Panc1 (cell line): ENCODE results near the gene ZNF836. TPM values are rescaled to one million over a fixed set of nuclear protein-coding genes. Genes with fewer than 3 reads are reported as not detected.
A peak's percentile ranks its signal among the peaks of the same experiment; 100 is the strongest.

Experiments
- ATAC-seq: fragments of 200-7000 bp; cut with Tn5 transposase; 2 replicates; pipeline ENCODE4 v1.9.1; 2020; ENCODE audit warnings: mild to moderate bottlenecking, moderate library complexity
- BruUV-seq: library from RNA; stranded (reverse); fragments of 400-500 nt; replicated peaks from 2 replicates; lab custom pipeline; 2021; lab: Mats Ljungman, UMichigan
- CTCF ChIA-PET: fragments of 300-600 bp; sonication (Branson Sonifier 250); formaldehyde crosslinking; loops from one replicate; lab custom pipeline; 2022; ENCODE audit warnings: antibody characterized with exemption; lab: Charles Lee
- POLR2A ChIA-PET: fragments of 300-600 bp; sonication (Branson Sonifier 250); formaldehyde crosslinking; loops from one replicate; lab custom pipeline; 2022; ENCODE audit warnings: antibody characterized with exemption; lab: Charles Lee
- DNase-seq: peaks from one replicate; pipeline ENCODE4 v3.0.0-alpha.2; 2010; ENCODE audit warnings: low read depth, low spot score
- H3K27ac ChIP-seq: 2 replicates; pipeline ENCODE4 v1.5.1; 2011; ENCODE audit warnings: mild to moderate bottlenecking, low read length, inconsistent platforms
- H3K27me3 ChIP-seq: fragments of 200-500 bp; sonication (Bioruptor generic); 2 replicates; pipeline ENCODE4 v1.6.0; 2014; ENCODE audit warnings: low read length, inconsistent platforms; ENCODE audit not compliant: control insufficient read depth, insufficient read depth
- H3K36me3 ChIP-seq: fragments of 200-500 bp; sonication (Bioruptor generic); 2 replicates; pipeline ENCODE4 v1.5.1; 2014; ENCODE audit warnings: inconsistent platforms, mild to moderate bottlenecking, low read length, moderate library complexity; ENCODE audit not compliant: control insufficient read depth, insufficient read depth
- H3K4me1 ChIP-seq: 2 replicates; pipeline ENCODE4 v1.5.1; 2011; ENCODE audit warnings: inconsistent platforms, mild to moderate bottlenecking, low read length, moderate library complexity; ENCODE audit not compliant: control insufficient read depth, insufficient read depth
- H3K4me3 ChIP-seq, 2 experiments: 2 replicates each; pipeline ENCODE4 v1.5.1; 2011 to 2012; ENCODE audit warnings: low read depth in 2 of 2, low read length in 2 of 2, mild to moderate bottlenecking in 2 of 2, inconsistent platforms in 1 of 2, moderate library complexity in 1 of 2
- H3K9me3 ChIP-seq: fragments of 200-500 bp; sonication (Bioruptor generic); 2 replicates; pipeline ENCODE4 v1.5.1; 2014; ENCODE audit warnings: low read depth, mild to moderate bottlenecking, inconsistent platforms, low read length, moderate library complexity; ENCODE audit not compliant: control insufficient read depth, insufficient read depth
- CTCF ChIP-seq: fragments of 450-650 bp; IDR thresholded peaks from 2 replicates; pipeline ENCODE4 v1.5.1; 2017; ENCODE audit warnings: mild to moderate bottlenecking
- POLR2AphosphoS5 ChIP-seq: IDR thresholded peaks from 2 replicates; pipeline ENCODE4 v1.6.1; 2012; ENCODE audit warnings: mild to moderate bottlenecking, low read depth, low read length, moderate library complexity
- REST ChIP-seq, 2 experiments: IDR thresholded peaks; 2 replicates each; pipeline ENCODE4 v1.6.1; 2011 to 2012; ENCODE audit warnings: low read depth in 2 of 2, control low read depth in 1 of 2, low read length in 1 of 2, mild to moderate bottlenecking in 1 of 2, moderate library complexity in 1 of 2; ENCODE audit not compliant: insufficient read depth in 1 of 2
- SIN3A ChIP-seq: IDR thresholded peaks from 2 replicates; pipeline ENCODE4 v1.6.1; 2012; ENCODE audit warnings: low read depth, mild to moderate bottlenecking, low read length, moderate library complexity, borderline replicate concordance; ENCODE audit not compliant: insufficient read depth
- TCF7L2 ChIP-seq: IDR thresholded peaks from 2 replicates; pipeline ENCODE4 v1.6.1; 2011; ENCODE audit warnings: mild to moderate bottlenecking, low read depth, low read length, inconsistent platforms
- in situ Hi-C: cut with HindIII; loops from 2 replicates; pipeline ENCODE4 v1.10.0; 2016; ENCODE audit warnings: low sequenced_read_pairs, low pct_unique_long_range_greater_than_20kb
- intact Hi-C: fragments of 100-400 bp; cut with micrococcal nuclease; formaldehyde crosslinking; loops from one replicate; pipeline ENCODE4 v1.10.0; 2022; ENCODE audit not compliant: unreplicated experiment
- total RNA-seq: library from RNA; stranded (reverse); gene quantifications from one replicate; pipeline ENCODE4 v1.2.1, GENCODE V29; 2021; ENCODE audit not compliant: unreplicated experiment

The ZNF836 gene
- total RNA-seq, 1 experiment from 2014 or later = 6.3 TPM

GRCh38 chr19:52191951-52192350 lies 20.5 kb upstream of the ZNF836 start:
- H3K9me3 ChIP-seq = no peaks in the 10 kb centered on the region
- ChIA-PET POLR2A (no interaction called here), CTCF (no interaction called here)
- no peaks in the 10 kb centered on the region; the same call in none of the 2 replicates for H3K36me3 ChIP-seq
- TF ChIP-seq TCF7L2 = no peak
- DNase-seq (no peak), ATAC-seq (no peak)
- intact Hi-C loops = no loop called here
- 0 out of 2 replicates have a peak overlapping the region, but pooled peaks have one; percentile 94 for H3K27ac ChIP-seq
- H3K4me3 ChIP-seq = no peak overlapping the region
- H3K4me1 ChIP-seq = 0 out of 2 replicates have a peak, but pooled peaks cover 5% of the 10 kb centered on the region
- in situ Hi-C loops = no loop called here
- no peaks in the 10 kb centered on the region for H3K27me3 ChIP-seq
- no TSS peak for BruUV-seq

- intact Hi-C loops = no loop called here
- Histone ChIP-seq H3K36me3 (no peaks in the 10 kb centered on the region; the same call in none of the 2 replicates), H3K27me3 (no peaks in the 10 kb centered on the region), H3K27ac (peak overlapping the region; percentile 94), H3K9me3 (no peaks in the 10 kb centered on the region), H3K4me3 (peak overlapping the region; percentile 86 to 88), H3K4me1 (0 out of 2 replicates have a peak, but pooled peaks cover 5% of the 10 kb centered on the region)
- TF ChIP-seq POLR2AphosphoS5 (no peak), SIN3A (no peak), REST (IDR thresholded peaks at IDR 0.05; ENCODE audit: insufficient read depth in 1 of 2, low read depth in 2 of 2, low read length in 1 of 2) (no peak), TCF7L2 (no peak), CTCF (no peak)
- POLR2A ChIA-PET = no interaction called here
- CTCF ChIA-PET = no interaction called here
- DNase-seq (no peak), ATAC-seq (no peak)
- in situ Hi-C loops = no loop called here
- BruUV-seq = TSS peak; percentile 77
Observed at GRCh38 chr19:52191389-52191788, 20.0 kb upstream of the ZNF836 start.

- ATAC-seq (no peak), DNase-seq (no peak)
- Histone ChIP-seq H3K9me3 (no peaks in the 10 kb centered on the region), H3K36me3 (no peaks in the 10 kb centered on the region; the same call in none of the 2 replicates), H3K4me1 (0 out of 2 replicates have a peak, but pooled peaks cover 5% of the 10 kb centered on the region), H3K27me3 (no peaks in the 10 kb centered on the region), H3K4me3 (peak overlapping the region; percentile 86 to 88), H3K27ac (peak overlapping the region; percentile 94)
- in situ Hi-C loops = no loop called here
- intact Hi-C loops = no loop called here
- ChIA-PET CTCF (no interaction called here), POLR2A (no interaction called here)
- no peak for TF ChIP-seq CTCF
- no peak for TF ChIP-seq TCF7L2
- TF ChIP-seq SIN3A = no peak
- TF ChIP-seq REST (IDR thresholded peaks at IDR 0.05; ENCODE audit: insufficient read depth in 1 of 2, low read depth in 2 of 2, low read length in 1 of 2) = no peak
- no peak for TF ChIP-seq POLR2AphosphoS5
- BruUV-seq = no TSS peak
Observed at GRCh38 chr19:52190487-52191293, 19.3 kb upstream of the ZNF836 start.
